Measurements from ENCODE around the gene BLOC1S5.

- no peak for TF ChIP-seq YY1 (IDR thresholded peaks at IDR 0.05; ENCODE audit: insufficient read depth, insufficient read length)
- TF ChIP-seq SUZ12 (IDR thresholded peaks at IDR 0.05; ENCODE audit: extremely low read depth, insufficient read depth, insufficient read length): no peak
- no peak for TF ChIP-seq ZNF274 (IDR thresholded peaks at IDR 0.05; ENCODE audit: low read depth, low read length)
Observed at GRCh38 chr6:8006208-8006607, 58.0 kb downstream of the BLOC1S5 start.

Data from NT2/D1 (cell line).